Measurements from ENCODE around the gene HHEX. TPM values are rescaled to one million over a fixed set of nuclear protein-coding genes. Genes with fewer than 3 reads are reported as not detected.

The HHEX gene
- total and polyA plus RNA-seq, 10 of the 15 experiments (the other 5 are each of a cell fraction or from before 2014, with no cell fraction given), result 3.9 to 32.8 (median 16.4) TPM

DNA sequence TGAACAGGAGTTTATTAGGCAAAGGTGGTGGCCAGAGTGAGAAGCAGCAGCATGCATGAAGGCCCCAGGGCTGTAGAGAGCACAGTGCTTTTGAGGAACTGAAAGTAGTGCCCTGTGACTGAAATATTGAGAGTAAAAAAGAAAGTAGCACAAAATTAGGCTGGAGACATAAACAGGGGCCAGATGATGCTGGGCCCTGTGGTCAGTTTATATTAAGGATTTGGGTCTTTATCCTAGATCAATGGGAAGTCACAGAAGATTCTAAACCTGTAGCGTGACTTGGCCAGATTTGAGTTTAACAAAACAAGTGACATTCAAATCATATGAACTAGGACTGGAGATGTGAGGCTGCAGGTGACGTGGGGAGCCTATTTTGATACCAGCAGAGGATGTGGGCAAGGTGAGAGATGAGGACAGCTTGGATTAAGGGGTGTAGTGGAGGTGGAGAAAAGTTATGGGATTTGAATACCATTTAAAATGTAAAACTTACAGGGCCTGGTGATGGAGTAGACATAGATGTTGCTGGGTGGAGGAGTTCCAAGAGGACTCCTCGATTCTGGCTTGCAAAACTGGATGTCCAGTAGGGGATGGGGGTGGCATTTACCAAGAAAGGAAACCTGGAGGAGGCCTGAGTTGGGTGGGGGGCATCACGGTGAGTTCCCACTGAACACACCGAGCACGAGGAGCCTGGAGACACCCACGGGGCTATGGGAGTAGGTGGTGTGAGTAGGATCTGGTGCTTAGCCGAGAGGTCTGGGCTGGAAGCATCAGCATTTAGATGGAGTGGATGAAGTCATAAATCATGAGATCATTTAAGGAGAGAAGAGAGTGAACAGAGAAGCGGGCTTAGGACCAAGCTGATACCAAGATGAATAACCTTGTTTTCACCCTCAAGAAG lies 52.8 kb downstream of the HHEX start (continued):
- TF ChIP-seq KAT2A (conservative IDR thresholded peaks at IDR 0.05; ENCODE audit: control insufficient read depth, low read depth, low read length) (no peak), POU2F2 (IDR thresholded peaks at IDR 0.05; ENCODE audit: borderline replicate concordance, low read depth, low read length) (peak; percentile 95), ZBED1 (IDR thresholded peaks at IDR 0.05; ENCODE audit: borderline replicate concordance) (peak; percentile 85; the same call in 1 of the 2 replicates), MEF2B (IDR thresholded peaks at IDR 0.05; ENCODE audit: partially characterized antibody, poor library complexity, severe bottlenecking) (peak; percentile 94), SP1 (IDR thresholded peaks at IDR 0.05; ENCODE audit: low read depth, low read length) (peak; percentile 59), YY1 (IDR thresholded peaks at IDR 0.05; ENCODE audit: low read depth, low read length) (0 out of 2 replicates have a peak, but pooled peaks have one; percentile 30), ASH2L (IDR thresholded peaks at IDR 0.05; ENCODE audit: borderline replicate concordance, low read depth) (0 out of 2 replicates have a peak, but pooled peaks have one; percentile 53), FOXK2 (IDR thresholded peaks at IDR 0.05) (peak; percentile 76), SPI1 (IDR thresholded peaks at IDR 0.05; ENCODE audit: borderline replicate concordance, insufficient read depth, low read depth, low read length) (peak; percentile 99), EED (IDR thresholded peaks at IDR 0.05; ENCODE audit: low read depth) (peak; percentile 94), CBX5 (IDR thresholded peaks at IDR 0.05; ENCODE audit: low read depth) (peak; percentile 93), ZNF217 (IDR thresholded peaks at IDR 0.05) (peak; percentile 97), NBN (IDR thresholded peaks at IDR 0.05) (peak; percentile 69), JUNB (IDR thresholded peaks at IDR 0.05) (peak; percentile 88), SIN3A (IDR thresholded peaks at IDR 0.05; ENCODE audit: low read depth, low read length) (no peak), JUND (IDR thresholded peaks at IDR 0.05; ENCODE audit: low read depth, low read length) (peak; percentile 74; the same call in 1 of the 2 replicates), CBFB (IDR thresholded peaks at IDR 0.05; ENCODE audit: low read depth) (0 out of 2 replicates have a peak, but pooled peaks have one; percentile 30), SREBF2 (IDR thresholded peaks at IDR 0.05; ENCODE audit: low read length) (no peak), EP300 (IDR thresholded peaks at IDR 0.05; ENCODE audit: borderline replicate concordance in 1 of 2, control insufficient read depth in 1 of 2, low read depth in 2 of 2, low read length in 2 of 2) (peak; percentile 92 to 99), FOS (IDR thresholded peaks at IDR 0.05; ENCODE audit: borderline replicate concordance, extremely low read depth, insufficient read length) (no peak)
- TF ChIP-seq, protein P1, sequence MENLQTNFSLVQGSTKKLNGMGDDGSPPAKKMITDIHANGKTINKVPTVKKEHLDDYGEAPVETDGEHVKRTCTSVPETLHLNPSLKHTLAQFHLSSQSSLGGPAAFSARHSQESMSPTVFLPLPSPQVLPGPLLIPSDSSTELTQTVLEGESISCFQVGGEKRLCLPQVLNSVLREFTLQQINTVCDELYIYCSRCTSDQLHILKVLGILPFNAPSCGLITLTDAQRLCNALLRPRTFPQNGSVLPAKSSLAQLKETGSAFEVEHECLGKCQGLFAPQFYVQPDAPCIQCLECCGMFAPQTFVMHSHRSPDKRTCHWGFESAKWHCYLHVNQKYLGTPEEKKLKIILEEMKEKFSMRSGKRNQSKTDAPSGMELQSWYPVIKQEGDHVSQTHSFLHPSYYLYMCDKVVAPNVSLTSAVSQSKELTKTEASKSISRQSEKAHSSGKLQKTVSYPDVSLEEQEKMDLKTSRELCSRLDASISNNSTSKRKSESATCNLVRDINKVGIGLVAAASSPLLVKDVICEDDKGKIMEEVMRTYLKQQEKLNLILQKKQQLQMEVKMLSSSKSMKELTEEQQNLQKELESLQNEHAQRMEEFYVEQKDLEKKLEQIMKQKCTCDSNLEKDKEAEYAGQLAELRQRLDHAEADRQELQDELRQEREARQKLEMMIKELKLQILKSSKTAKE (IDR thresholded peaks at IDR 0.05; ENCODE audit: low read depth, poor library complexity, severe bottlenecking), result peak; percentile 94
- TF ChIP-seq, protein P2, sequence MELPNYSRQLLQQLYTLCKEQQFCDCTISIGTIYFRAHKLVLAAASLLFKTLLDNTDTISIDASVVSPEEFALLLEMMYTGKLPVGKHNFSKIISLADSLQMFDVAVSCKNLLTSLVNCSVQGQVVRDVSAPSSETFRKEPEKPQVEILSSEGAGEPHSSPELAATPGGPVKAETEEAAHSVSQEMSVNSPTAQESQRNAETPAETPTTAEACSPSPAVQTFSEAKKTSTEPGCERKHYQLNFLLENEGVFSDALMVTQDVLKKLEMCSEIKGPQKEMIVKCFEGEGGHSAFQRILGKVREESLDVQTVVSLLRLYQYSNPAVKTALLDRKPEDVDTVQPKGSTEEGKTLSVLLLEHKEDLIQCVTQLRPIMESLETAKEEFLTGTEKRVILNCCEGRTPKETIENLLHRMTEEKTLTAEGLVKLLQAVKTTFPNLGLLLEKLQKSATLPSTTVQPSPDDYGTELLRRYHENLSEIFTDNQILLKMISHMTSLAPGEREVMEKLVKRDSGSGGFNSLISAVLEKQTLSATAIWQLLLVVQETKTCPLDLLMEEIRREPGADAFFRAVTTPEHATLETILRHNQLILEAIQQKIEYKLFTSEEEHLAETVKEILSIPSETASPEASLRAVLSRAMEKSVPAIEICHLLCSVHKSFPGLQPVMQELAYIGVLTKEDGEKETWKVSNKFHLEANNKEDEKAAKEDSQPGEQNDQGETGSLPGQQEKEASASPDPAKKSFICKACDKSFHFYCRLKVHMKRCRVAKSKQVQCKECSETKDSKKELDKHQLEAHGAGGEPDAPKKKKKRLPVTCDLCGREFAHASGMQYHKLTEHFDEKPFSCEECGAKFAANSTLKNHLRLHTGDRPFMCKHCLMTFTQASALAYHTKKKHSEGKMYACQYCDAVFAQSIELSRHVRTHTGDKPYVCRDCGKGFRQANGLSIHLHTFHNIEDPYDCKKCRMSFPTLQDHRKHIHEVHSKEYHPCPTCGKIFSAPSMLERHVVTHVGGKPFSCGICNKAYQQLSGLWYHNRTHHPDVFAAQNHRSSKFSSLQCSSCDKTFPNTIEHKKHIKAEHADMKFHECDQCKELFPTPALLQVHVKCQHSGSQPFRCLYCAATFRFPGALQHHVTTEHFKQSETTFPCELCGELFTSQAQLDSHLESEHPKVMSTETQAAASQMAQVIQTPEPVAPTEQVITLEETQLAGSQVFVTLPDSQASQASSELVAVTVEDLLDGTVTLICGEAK (IDR thresholded peaks at IDR 0.05; ENCODE audit: borderline replicate concordance), result no peak; the same call in 1 of the 2 replicates
- TF ChIP-seq, protein P3, sequence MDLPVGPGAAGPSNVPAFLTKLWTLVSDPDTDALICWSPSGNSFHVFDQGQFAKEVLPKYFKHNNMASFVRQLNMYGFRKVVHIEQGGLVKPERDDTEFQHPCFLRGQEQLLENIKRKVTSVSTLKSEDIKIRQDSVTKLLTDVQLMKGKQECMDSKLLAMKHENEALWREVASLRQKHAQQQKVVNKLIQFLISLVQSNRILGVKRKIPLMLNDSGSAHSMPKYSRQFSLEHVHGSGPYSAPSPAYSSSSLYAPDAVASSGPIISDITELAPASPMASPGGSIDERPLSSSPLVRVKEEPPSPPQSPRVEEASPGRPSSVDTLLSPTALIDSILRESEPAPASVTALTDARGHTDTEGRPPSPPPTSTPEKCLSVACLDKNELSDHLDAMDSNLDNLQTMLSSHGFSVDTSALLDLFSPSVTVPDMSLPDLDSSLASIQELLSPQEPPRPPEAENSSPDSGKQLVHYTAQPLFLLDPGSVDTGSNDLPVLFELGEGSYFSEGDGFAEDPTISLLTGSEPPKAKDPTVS (IDR thresholded peaks at IDR 0.05; ENCODE audit: low read depth, low read length), result no peak
